ENCODE results near the gene MAN1A2. TPM values are rescaled to one million over a fixed set of nuclear protein-coding genes. Genes with fewer than 3 reads are reported as not detected.

Gene MAN1A2
- 53.2 TPM in 2 replicates for total RNA-seq

GRCh38 chr1:117367046-117368025 lies at the start of gene MAN1A2:
Gene MAN1A2 (plus strand): TSS chr1:117367449. CDS start chr1:117368184, 735 bp downstream.

Other genes starting within 250 kb of the MAN1A2 start
- gene TRIM45, start 245.7 kb upstream of the MAN1A2 start, total RNA-seq, result 1.4 and 1.9 TPM in 2 replicates
- gene VTCN1, start 156.5 kb upstream of the MAN1A2 start, total RNA-seq, result not detected in 2 replicates
- gene TENT5C, start 238.6 kb downstream of the MAN1A2 start, total RNA-seq, result 7.3 and 8.0 TPM in 2 replicates